Stomach (tissue), 9 donors: Measurements from ENCODE around the gene IBSP. TPM values are rescaled to one million over a fixed set of nuclear protein-coding genes. Genes with fewer than 3 reads are reported as not detected.

Experiments
- DNase-seq, 2 donors: peaks; one replicate each; pipeline versions ENCODE4 v3.0.0 to v3.0.0-alpha.2; 2013 to 2019
- H3K27ac ChIP-seq, 5 donors: fragments of 200-600 bp in 4 of 5; sonication (generic) in 4 of 5; one replicate each; pipeline ENCODE4 v1.5.1; 2013 to 2019; ENCODE audit warnings: mild to moderate bottlenecking in 1 of 5, moderate library complexity in 1 of 5
- H3K27me3 ChIP-seq, 3 donors: fragments of 200-600 bp; sonication (generic); one replicate each; pipeline ENCODE4 v1.5.1; 2017 to 2019; ENCODE audit warnings: mixed run types in 1 of 3
- H3K36me3 ChIP-seq, 4 donors: fragments of 200-600 bp; sonication (generic); 1 replicate in 3 of 4; 2 replicates in 1 of 4; pipeline ENCODE4 v1.5.1; 2016 to 2019
- H3K4me1 ChIP-seq, 4 donors: fragments of 200-600 bp; sonication (generic); one replicate each; pipeline ENCODE4 v1.5.1; 2016 to 2019
- H3K4me3 ChIP-seq, 4 donors: fragments of 200-600 bp; sonication (generic) in 3 of 4; one replicate each; pipeline ENCODE4 v1.5.1; 2016 to 2019; ENCODE audit warnings: mild to moderate bottlenecking in 1 of 4
- H3K9me3 ChIP-seq, 4 donors: fragments of 200-600 bp; sonication (generic); one replicate each; pipeline ENCODE4 v1.5.1; 2016 to 2019
- EP300 ChIP-seq: sonication (generic); formaldehyde crosslinking; IDR thresholded peaks from one replicate; pipeline ENCODE4 v1.6.1; 2017; ENCODE audit warnings: antibody characterized with exemption
- POLR2A ChIP-seq, 4 donors: fragments of 450-650 bp; IDR thresholded peaks; one replicate each; pipeline ENCODE4 v1.6.1; 2016; ENCODE audit warnings: antibody characterized with exemption in 4 of 4, control low read depth in 2 of 4, mild to moderate bottlenecking in 1 of 4, moderate library complexity in 1 of 4
- POLR2AphosphoS5 ChIP-seq, 3 donors: sonication (generic); formaldehyde crosslinking; IDR thresholded peaks; one replicate each; pipeline ENCODE4 v1.6.1; 2016; ENCODE audit warnings: antibody characterized with exemption in 3 of 3
- WGBS, 5 donors: extraction: QIAGEN DNeasy Blood & Tissue Kit in 3 of 5; methylation state at CpG; one replicate each; pipeline versions ENCODE4 v1.1.5 to v1.1.7; 2013 to 2018; 5-methylcytosine and 5-hydroxymethylcytosine counted together
- intact Hi-C: fragments of 100-400 bp; cut with DNase I; formaldehyde crosslinking; loops from one replicate; pipeline ENCODE4 v1.15.1; 2023; ENCODE audit warnings: low total_unique reads
- polyA plus RNA-seq, 3 donors: library from polyadenylated mRNA; stranded (reverse); fragments of 200-250 nt; gene quantifications; one replicate each; pipeline ENCODE4 v1.2.3, GENCODE V29; 2013
- total RNA-seq, 5 donors: library from RNA; depleted of rRNA; stranded (reverse); fragments of >200 nt; gene quantifications; one replicate each; pipeline versions ENCODE4 v1.1.0 to v1.2.3, GENCODE V29; 2014 to 2016
- TF ChIP-seq, protein P1 (sequence below), 7 experiments: fragments of 450-650 bp in 4 of 7; fragments of 200-600 bp in 3 of 7; sonication (generic) in 3 of 7; IDR thresholded peaks; one replicate each; pipeline ENCODE4 v1.5.1; 2016 to 2019; ENCODE audit warnings: antibody characterized with exemption in 7 of 7, control low read depth in 2 of 7, mild to moderate bottlenecking in 1 of 7
- donor health status: healthy with polysubstance abuse.
- donor health status: Bipolar disorder and iron deficiency.
- donor health status: healthy.

IBSP gene
- total and polyA plus RNA-seq, 8 donors, result not detected

GRCh38 chr4:87853108-87853507 is 53.8 kb downstream of the IBSP start:
- TF ChIP-seq EP300, result no peak
- TF ChIP-seq, protein P1, sequence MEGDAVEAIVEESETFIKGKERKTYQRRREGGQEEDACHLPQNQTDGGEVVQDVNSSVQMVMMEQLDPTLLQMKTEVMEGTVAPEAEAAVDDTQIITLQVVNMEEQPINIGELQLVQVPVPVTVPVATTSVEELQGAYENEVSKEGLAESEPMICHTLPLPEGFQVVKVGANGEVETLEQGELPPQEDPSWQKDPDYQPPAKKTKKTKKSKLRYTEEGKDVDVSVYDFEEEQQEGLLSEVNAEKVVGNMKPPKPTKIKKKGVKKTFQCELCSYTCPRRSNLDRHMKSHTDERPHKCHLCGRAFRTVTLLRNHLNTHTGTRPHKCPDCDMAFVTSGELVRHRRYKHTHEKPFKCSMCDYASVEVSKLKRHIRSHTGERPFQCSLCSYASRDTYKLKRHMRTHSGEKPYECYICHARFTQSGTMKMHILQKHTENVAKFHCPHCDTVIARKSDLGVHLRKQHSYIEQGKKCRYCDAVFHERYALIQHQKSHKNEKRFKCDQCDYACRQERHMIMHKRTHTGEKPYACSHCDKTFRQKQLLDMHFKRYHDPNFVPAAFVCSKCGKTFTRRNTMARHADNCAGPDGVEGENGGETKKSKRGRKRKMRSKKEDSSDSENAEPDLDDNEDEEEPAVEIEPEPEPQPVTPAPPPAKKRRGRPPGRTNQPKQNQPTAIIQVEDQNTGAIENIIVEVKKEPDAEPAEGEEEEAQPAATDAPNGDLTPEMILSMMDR (IDR thresholded peaks at IDR 0.05), result peak in 3 of 7 experiments; percentile 18 to 33 (median 19)
- Histone ChIP-seq H3K36me3 (no peaks in the 10 kb centered on the region), H3K27ac (no peak overlapping the region), H3K4me1 (peaks cover 0 to 12% (median 7%) of the 10 kb centered on the region in 4 donors), H3K4me3 (no peak overlapping the region), H3K27me3 (peaks cover 0 to 7% (median 0%) of the 10 kb centered on the region in 3 donors), H3K9me3 (no peaks in the 10 kb centered on the region)
- WGBS, 5 donors, result 0 to 4% (median 2%) methylated on average over 3 of the region's 3 CpGs
- peak in 1 of 2 donors; percentile 79 for DNase-seq
- intact Hi-C loops, result loop anchor here (10.0 kb wide), 2 partner anchors 122 to 352 kb away; partner anchors contain the start of gene SPP1

DNA sequence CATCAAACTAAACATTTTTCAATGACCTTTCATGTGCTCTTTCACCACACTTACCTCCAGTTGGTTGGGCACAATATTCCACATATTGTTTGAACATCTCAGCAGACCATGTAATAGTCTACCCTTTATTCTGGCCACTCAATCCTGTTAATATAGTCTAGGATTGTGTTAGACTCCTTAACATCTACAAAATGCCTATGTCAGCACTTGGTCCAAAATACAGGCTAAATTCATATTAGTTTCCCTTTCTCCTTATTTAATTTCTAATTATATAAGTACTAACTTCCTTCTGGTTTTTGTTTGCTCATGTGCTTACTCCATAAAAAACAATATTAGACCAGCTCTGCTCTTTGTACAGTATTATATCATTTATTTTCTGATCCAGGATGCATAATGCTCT is 54.5 kb downstream of the IBSP start:
- intact Hi-C loops, result loop anchor here (10.0 kb wide), 2 partner anchors 121 to 351 kb away; partner anchors contain the start of gene SPP1
- TF ChIP-seq POLR2AphosphoS5 (IDR thresholded peaks at IDR 0.05) (no peak), POLR2A (IDR thresholded peaks at IDR 0.05) (no peak), EP300 (no peak)
- TF ChIP-seq, protein P1 (IDR thresholded peaks at IDR 0.05), result no peak
- Histone ChIP-seq H3K9me3 (no peaks in the 10 kb centered on the region), H3K4me3 (no peak overlapping the region), H3K27ac (no peak overlapping the region), H3K27me3 (peaks cover 0 to 7% (median 0%) of the 10 kb centered on the region in 3 donors), H3K36me3 (no peaks in the 10 kb centered on the region), H3K4me1 (peaks cover 0 to 7% (median 3%) of the 10 kb centered on the region in 4 donors)
- DNase-seq, result no peak

- no peaks in the 10 kb centered on the region for H3K36me3 ChIP-seq
- DNase-seq, result no peak
- no peak overlapping the region for H3K4me3 ChIP-seq
- H3K27me3 ChIP-seq, result peaks cover 0 to 7% (median 0%) of the 10 kb centered on the region in 3 donors
- no peaks in the 10 kb centered on the region for H3K9me3 ChIP-seq
- H3K27ac ChIP-seq, result no peak overlapping the region
- H3K4me1 ChIP-seq, result no peaks in the 10 kb centered on the region
- TF ChIP-seq POLR2A (IDR thresholded peaks at IDR 0.05) (no peak), POLR2AphosphoS5 (IDR thresholded peaks at IDR 0.05) (no peak), EP300 (no peak)
- TF ChIP-seq, protein P1 (IDR thresholded peaks at IDR 0.05), result no peak
- 54 to 77% (median 68%) methylated on average over 6 to 8 of the region's 8 CpGs for WGBS, 5 donors
- intact Hi-C loops, result loop anchor here (10.0 kb wide), 2 partner anchors 119 to 349 kb away; partner anchors contain the start of gene SPP1
Measured at GRCh38 chr4:87855559-87855958, 56.2 kb downstream of the IBSP start.

- no peaks in the 10 kb centered on the region for H3K36me3 ChIP-seq
- 53 to 75% (median 59%) methylated on average over 1 of the region's 1 CpG for WGBS, 5 donors
- no peak for TF ChIP-seq EP300
- TF ChIP-seq POLR2AphosphoS5 (IDR thresholded peaks at IDR 0.05), result no peak
- TF ChIP-seq, protein P1 (IDR thresholded peaks at IDR 0.05), result no peak
- TF ChIP-seq POLR2A (IDR thresholded peaks at IDR 0.05), result no peak
- H3K9me3 ChIP-seq, result no peaks in the 10 kb centered on the region
- no peaks in the 10 kb centered on the region for H3K4me1 ChIP-seq
- peaks cover 0 to 7% (median 0%) of the 10 kb centered on the region in 3 donors for H3K27me3 ChIP-seq
- intact Hi-C loops, result loop anchor here (10.0 kb wide), 2 partner anchors 118 to 348 kb away; partner anchors contain the start of gene SPP1
- no peak overlapping the region for H3K4me3 ChIP-seq
- DNase-seq, result no peak
- H3K27ac ChIP-seq, result no peak overlapping the region
Measured at GRCh38 chr4:87856816-87857215, 57.5 kb downstream of the IBSP start.
